ENCODE data around the gene FBN1. TPM values are rescaled to one million over a fixed set of nuclear protein-coding genes. Genes with fewer than 3 reads are reported as not detected.

The FBN1 gene
- total RNA-seq, 2 donors from 2014 or later = 57.1 to 84.9 TPM

- Histone ChIP-seq H3K27ac (no peak overlapping the region), H3K27me3 (no peaks in the 10 kb centered on the region), H3K9me3 (no peaks in the 10 kb centered on the region), H3K4me3 (no peak overlapping the region), H3K4me1 (no peaks in the 10 kb centered on the region), H3K36me3 (peaks cover 43% of the 10 kb centered on the region)
- no peak for TF ChIP-seq CTCF (IDR thresholded peaks at IDR 0.05)
- DNase-seq (ENCODE audit: low spot score) = no peak
Measured at GRCh38 chr15:48466820-48467219, 178.7 kb downstream of the FBN1 start.

GRCh38 chr15:48466079-48466478 lies 179.4 kb downstream of the FBN1 start:
- Histone ChIP-seq H3K27ac (no peak overlapping the region), H3K27me3 (no peaks in the 10 kb centered on the region), H3K9me3 (no peaks in the 10 kb centered on the region), H3K36me3 (peaks cover 36% of the 10 kb centered on the region), H3K4me1 (no peaks in the 10 kb centered on the region), H3K4me3 (no peak overlapping the region)
- TF ChIP-seq CTCF (IDR thresholded peaks at IDR 0.05) = no peak
- no peak for DNase-seq (ENCODE audit: low spot score)

GRCh38 chr15:48465410-48465809 lies 180.1 kb downstream of the FBN1 start:
- Histone ChIP-seq H3K9me3 (no peaks in the 10 kb centered on the region), H3K4me1 (no peaks in the 10 kb centered on the region), H3K27ac (no peak overlapping the region), H3K4me3 (no peak overlapping the region), H3K27me3 (no peaks in the 10 kb centered on the region), H3K36me3 (peaks cover 32% of the 10 kb centered on the region)
- no peak for TF ChIP-seq CTCF (IDR thresholded peaks at IDR 0.05)
- DNase-seq (ENCODE audit: low spot score) = no peak

GRCh38 chr15:48463366-48463880 lies 182.1 kb downstream of the FBN1 start:
- no peaks in the 10 kb centered on the region for H3K27me3 ChIP-seq
- TF ChIP-seq CTCF (IDR thresholded peaks at IDR 0.05) = no peak
- H3K9me3 ChIP-seq = no peaks in the 10 kb centered on the region
- H3K27ac ChIP-seq = no peak overlapping the region
- DNase-seq (ENCODE audit: low spot score) = no peak
- no peaks in the 10 kb centered on the region for H3K4me1 ChIP-seq
- H3K4me3 ChIP-seq = no peak overlapping the region
- peaks cover 32% of the 10 kb centered on the region for H3K36me3 ChIP-seq

DNA sequence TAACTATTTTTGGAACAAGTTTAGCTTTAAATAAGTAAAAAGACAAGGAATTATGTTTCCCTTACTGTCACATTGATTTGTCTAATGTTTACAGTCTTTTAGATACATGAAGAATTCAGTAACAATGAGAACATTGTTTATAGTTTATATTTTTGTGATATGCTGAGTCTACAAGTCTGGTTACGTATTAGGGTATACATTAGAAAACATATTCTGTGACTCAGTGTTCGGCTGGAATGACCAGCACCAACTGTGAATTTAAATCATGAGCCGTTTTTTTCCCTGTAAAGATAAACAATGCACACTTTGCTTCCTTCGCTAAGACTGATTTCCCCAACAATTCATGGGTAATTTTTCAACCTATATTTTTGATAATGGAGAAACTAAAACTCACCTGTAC lies 182.8 kb downstream of the FBN1 start:
- DNase-seq (ENCODE audit: low spot score) = no peak
- Histone ChIP-seq H3K27ac (no peak overlapping the region), H3K27me3 (no peaks in the 10 kb centered on the region), H3K4me1 (no peaks in the 10 kb centered on the region), H3K36me3 (peaks cover 38% of the 10 kb centered on the region), H3K4me3 (no peak overlapping the region), H3K9me3 (no peaks in the 10 kb centered on the region)
- no peak for TF ChIP-seq CTCF (IDR thresholded peaks at IDR 0.05)

Data from right atrium auricular region (tissue), 2 donors.